Neuronal stem cell (in vitro differentiated cells): ENCODE results near the gene C12orf42.

Experiments
- DNase-seq: peaks from one replicate; pipeline ENCODE4 v3.0.0-alpha.2; 2013; ENCODE audit warnings: low spot score
- H2AFZ ChIP-seq: one replicate; pipeline ENCODE4 v1.6.1; 2013; ENCODE audit warnings: mild to moderate bottlenecking, low read length, inconsistent platforms
- H2AK5ac ChIP-seq: 2 replicates; pipeline ENCODE4 v1.6.1; 2013; ENCODE audit warnings: low read depth, mild to moderate bottlenecking, inconsistent platforms, low read length, moderate library complexity, mixed read lengths
- H2BK120ac ChIP-seq: 2 replicates; pipeline ENCODE4 v1.6.1; 2013; ENCODE audit warnings: low read depth, mild to moderate bottlenecking, inconsistent platforms, low read length, moderate library complexity, mixed read lengths
- H2BK12ac ChIP-seq: one replicate; pipeline ENCODE4 v1.6.1; 2013; ENCODE audit warnings: low read length, inconsistent platforms
- H2BK15ac ChIP-seq: 2 replicates; pipeline ENCODE4 v1.6.1; 2013; ENCODE audit warnings: mild to moderate bottlenecking, low read length, inconsistent platforms, mixed read lengths
- H2BK5ac ChIP-seq: one replicate; pipeline ENCODE4 v1.6.1; 2013; ENCODE audit warnings: inconsistent platforms, mild to moderate bottlenecking, low read length, moderate library complexity
- H3K14ac ChIP-seq: one replicate; pipeline ENCODE4 v1.6.1; 2013; ENCODE audit warnings: low read length, inconsistent platforms
- H3K18ac ChIP-seq: 2 replicates; pipeline ENCODE4 v1.6.1; 2013; ENCODE audit warnings: low read length, inconsistent platforms
- H3K23ac ChIP-seq: 2 replicates; pipeline ENCODE4 v1.6.1; 2013; ENCODE audit warnings: low read depth, mild to moderate bottlenecking, mixed read lengths, low read length, inconsistent platforms; ENCODE audit not compliant: poor library complexity
- H3K27ac ChIP-seq: replicated peaks from 3 replicates; pipeline ENCODE4 v1.5.1; 2013; ENCODE audit warnings: low read length, inconsistent platforms
- H3K27me3 ChIP-seq, 3 experiments: 2 replicates each; pipeline ENCODE4 v1.6.1; 2013; ENCODE audit warnings: low read length in 3 of 3, mild to moderate bottlenecking in 2 of 3, inconsistent platforms in 1 of 3, low read depth in 1 of 3, mixed read lengths in 1 of 3, moderate library complexity in 1 of 3; ENCODE audit not compliant: control insufficient read depth in 3 of 3, insufficient read depth in 3 of 3
- H3K36me3 ChIP-seq, 2 donors: replicated peaks in 1 of 2; 2 replicates each; pipeline ENCODE4 v1.6.1; 2013; ENCODE audit warnings: low read length in 2 of 2; ENCODE audit not compliant: control insufficient read depth in 2 of 2, insufficient read depth in 2 of 2
- H3K4ac ChIP-seq: 2 replicates; pipeline ENCODE4 v1.6.1; 2013; ENCODE audit warnings: inconsistent platforms, mild to moderate bottlenecking, low read length, moderate library complexity
- H3K4me1 ChIP-seq, 2 donors: 1 replicate in 1 of 2; 2 replicates in 1 of 2; pipeline ENCODE4 v1.6.1; 2013; ENCODE audit warnings: low read length in 2 of 2, low read depth in 1 of 2; ENCODE audit not compliant: control insufficient read depth in 2 of 2, insufficient read depth in 1 of 2
- H3K4me2 ChIP-seq: one replicate; pipeline ENCODE4 v1.6.1; 2013; ENCODE audit warnings: mild to moderate bottlenecking, low read length, inconsistent platforms; ENCODE audit not compliant: insufficient read depth, poor library complexity, severe bottlenecking
- H3K4me3 ChIP-seq, 2 donors: 2 replicates each; pipeline ENCODE4 v1.5.1; 2013; ENCODE audit warnings: low read length in 2 of 2, mild to moderate bottlenecking in 2 of 2, inconsistent platforms in 1 of 2, moderate library complexity in 1 of 2
- H3K79me1 ChIP-seq: one replicate; pipeline ENCODE4 v1.6.1; 2013; ENCODE audit warnings: low read depth, mild to moderate bottlenecking, inconsistent platforms, low read length, moderate library complexity
- H3K9ac ChIP-seq: one replicate; pipeline ENCODE4 v1.6.1; 2013; ENCODE audit warnings: mild to moderate bottlenecking, low read depth, low read length, inconsistent platforms; ENCODE audit not compliant: poor library complexity
- H3K9me3 ChIP-seq, 2 donors: replicated peaks in 1 of 2; 2 replicates each; pipeline versions ENCODE3 to v1.6.1; 2013; ENCODE audit warnings: low read length in 2 of 2, mild to moderate bottlenecking in 2 of 2, inconsistent platforms in 1 of 2, low read depth in 1 of 2, mixed read lengths in 1 of 2, moderate library complexity in 1 of 2; ENCODE audit not compliant: control insufficient read depth in 2 of 2, insufficient read depth in 1 of 2
- H4K8ac ChIP-seq: one replicate; pipeline ENCODE4 v1.6.1; 2013; ENCODE audit warnings: low read depth, mild to moderate bottlenecking, inconsistent platforms, low read length, moderate library complexity
- H4K91ac ChIP-seq: one replicate; pipeline ENCODE4 v1.6.1; 2013; ENCODE audit warnings: low read length, low read depth, mild to moderate bottlenecking, inconsistent platforms; ENCODE audit not compliant: poor library complexity
- WGBS, 2 donors: extraction: QIAGEN DNeasy Blood & Tissue Kit; methylation state at CpG; one replicate each; pipeline ENCODE4 v1.1.7; 2013; ENCODE audit warnings: missing lambda C conversion rate in 2 of 2, mixed read lengths in 1 of 2; ENCODE audit not compliant: insufficient read length in 2 of 2, insufficient replicate concordance in 1 of 2; ENCODE audit errors: extremely low coverage in 2 of 2; 5-methylcytosine and 5-hydroxymethylcytosine counted together

The C12orf42 gene

GRCh38 chr12:103520686-103521215, 25.0 kb upstream of the C12orf42 start:
- Histone ChIP-seq H4K8ac (no peak overlapping the region), H2BK120ac (no peak overlapping the region), H3K4ac (no peak overlapping the region), H2BK15ac (no peak overlapping the region), H2AFZ (no peak overlapping the region), H2AK5ac (no peak overlapping the region), H3K9me3 (no peaks in the 10 kb centered on the region), H4K91ac (no peak overlapping the region), H3K4me3 (no peak overlapping the region), H3K9ac (no peak overlapping the region), H3K79me1 (no peaks in the 10 kb centered on the region), H3K23ac (no peak overlapping the region), H3K36me3 (no peaks in the 10 kb centered on the region), H3K4me2 (no peak overlapping the region), H3K18ac (no peak overlapping the region), H3K27me3 (no peaks in the 10 kb centered on the region), H3K4me1 (peaks cover 0 to 6% of the 10 kb centered on the region in 2 donors), H3K27ac (no peak overlapping the region), H3K14ac (no peak overlapping the region), H2BK5ac (no peak overlapping the region), H2BK12ac (no peak overlapping the region)
- WGBS, 2 donors, result no CpG with 5 or more reads among the region's 2 CpGs
- no peak for DNase-seq

- Histone ChIP-seq H2BK5ac (no peak overlapping the region), H4K8ac (no peak overlapping the region), H3K4me1 (peaks cover 0 to 6% of the 10 kb centered on the region in 2 donors), H3K9me3 (no peaks in the 10 kb centered on the region), H2AK5ac (no peak overlapping the region), H3K4me2 (no peak overlapping the region), H3K23ac (no peak overlapping the region), H2AFZ (no peak overlapping the region), H2BK15ac (no peak overlapping the region), H3K18ac (no peak overlapping the region), H3K4ac (no peak overlapping the region), H3K36me3 (no peaks in the 10 kb centered on the region), H2BK12ac (no peak overlapping the region), H3K27ac (no peak overlapping the region), H3K4me3 (no peak overlapping the region), H3K9ac (no peak overlapping the region), H4K91ac (no peak overlapping the region), H3K79me1 (no peaks in the 10 kb centered on the region), H3K14ac (no peak overlapping the region), H3K27me3 (no peaks in the 10 kb centered on the region), H2BK120ac (no peak overlapping the region)
- no CpG with 5 or more reads among the region's 2 CpGs for WGBS, 2 donors
- no peak for DNase-seq
Observed at GRCh38 chr12:103519632-103520031, 23.9 kb upstream of the C12orf42 start.

- DNase-seq, result no peak
- H3K23ac ChIP-seq, result no peak overlapping the region
- H3K4ac ChIP-seq, result no peak overlapping the region
- H3K4me3 ChIP-seq, result no peak overlapping the region
- H3K36me3 ChIP-seq, result no peaks in the 10 kb centered on the region
- no peak overlapping the region for H2AK5ac ChIP-seq
- no peak overlapping the region for H3K27ac ChIP-seq
- H3K9ac ChIP-seq, result no peak overlapping the region
- H3K27me3 ChIP-seq, result no peaks in the 10 kb centered on the region
- no peak overlapping the region for H2BK120ac ChIP-seq
- no peak overlapping the region for H2BK15ac ChIP-seq
- peaks cover 0 to 3% of the 10 kb centered on the region in 2 donors for H3K4me1 ChIP-seq
- no peak overlapping the region for H4K91ac ChIP-seq
- no peak overlapping the region for H2AFZ ChIP-seq
- H3K14ac ChIP-seq, result no peak overlapping the region
- no peak overlapping the region for H3K4me2 ChIP-seq
- no peak overlapping the region for H2BK12ac ChIP-seq
- WGBS, 2 donors, result no CpG with 5 or more reads among the region's 2 CpGs
- H3K18ac ChIP-seq, result no peak overlapping the region
- no peaks in the 10 kb centered on the region for H3K9me3 ChIP-seq
- H2BK5ac ChIP-seq, result no peak overlapping the region
- no peak overlapping the region for H4K8ac ChIP-seq
- H3K79me1 ChIP-seq, result no peaks in the 10 kb centered on the region
Observed at GRCh38 chr12:103518899-103519298, 23.1 kb upstream of the C12orf42 start.

GRCh38 chr12:103517161-103517560, 21.4 kb upstream of the C12orf42 start:
- no peak overlapping the region for H3K4ac ChIP-seq
- no peak overlapping the region for H3K14ac ChIP-seq
- H2BK12ac ChIP-seq, result no peak overlapping the region
- WGBS, 2 donors, result no CpG with 5 or more reads among the region's 3 CpGs
- H3K4me3 ChIP-seq, result no peak overlapping the region
- no peaks in the 10 kb centered on the region for H3K9me3 ChIP-seq
- H3K27me3 ChIP-seq, result no peaks in the 10 kb centered on the region
- H2BK15ac ChIP-seq, result no peak overlapping the region
- H3K18ac ChIP-seq, result no peak overlapping the region
- no peak overlapping the region for H3K27ac ChIP-seq
- no peak for DNase-seq
- H2BK120ac ChIP-seq, result no peak overlapping the region
- no peak overlapping the region for H2BK5ac ChIP-seq
- H4K91ac ChIP-seq, result no peak overlapping the region
- H2AFZ ChIP-seq, result no peak overlapping the region
- no peak overlapping the region for H3K23ac ChIP-seq
- H3K36me3 ChIP-seq, result no peaks in the 10 kb centered on the region
- H3K4me2 ChIP-seq, result no peak overlapping the region
- no peak overlapping the region for H3K9ac ChIP-seq
- H4K8ac ChIP-seq, result no peak overlapping the region
- H2AK5ac ChIP-seq, result no peak overlapping the region
- no peaks in the 10 kb centered on the region for H3K79me1 ChIP-seq
- no peaks in the 10 kb centered on the region for H3K4me1 ChIP-seq
